GM18951 (cell line): Measurements from ENCODE around the gene KRTAP6-1.

Source experiments
- POLR2A ChIP-seq: IDR thresholded peaks from 4 replicates; pipeline ENCODE4 v1.6.1; 2011; ENCODE audit warnings: mild to moderate bottlenecking; ENCODE audit not compliant: insufficient read length, insufficient read depth; ENCODE audit errors: extremely low read depth
- in situ Hi-C: fragments of 300-500 bp; cut with MboI; formaldehyde crosslinking; loops from one replicate; pipeline ENCODE4 v1.12.0; 2022; ENCODE audit warnings: low sequenced_read_pairs, mixed read lengths, inconsistent platforms; ENCODE audit not compliant: unreplicated experiment

Gene KRTAP6-1

GRCh38 chr21:30605968-30606367 lies 7.8 kb downstream of the KRTAP6-1 start:
- in situ Hi-C loops: no loop called here
- no peak for TF ChIP-seq POLR2A

- in situ Hi-C loops: no loop called here
- no peak for TF ChIP-seq POLR2A
Observed at GRCh38 chr21:30600787-30601186, 12.9 kb downstream of the KRTAP6-1 start, which contains the start of gene KRTAP22-1. Gene KRTAP22-1 (plus strand): TSS chr21:30601087.

- no peak for TF ChIP-seq POLR2A
- in situ Hi-C loops: no loop called here
Observed at GRCh38 chr21:30598802-30599201, 14.9 kb downstream of the KRTAP6-1 start, which contains the start of gene KRTAP6-2. Gene KRTAP6-2 (minus strand): TSS chr21:30598902. CDS start chr21:30598874, 28 bp downstream.

- in situ Hi-C loops: no loop called here
- no peak for TF ChIP-seq POLR2A
Observed at GRCh38 chr21:30592140-30592539, 21.6 kb downstream of the KRTAP6-1 start, which contains the start of gene KRTAP6-3. Gene KRTAP6-3 (plus strand): TSS chr21:30592440. CDS start chr21:30592446, 6 bp downstream.

GRCh38 chr21:30590297-30590696 lies 23.4 kb downstream of the KRTAP6-1 start, which contains the start of gene KRTAP22-2:
Gene KRTAP22-2 (minus strand): TSS chr21:30590397.
- no peak for TF ChIP-seq POLR2A
- in situ Hi-C loops: no loop called here

- no peak for TF ChIP-seq POLR2A
- in situ Hi-C loops: no loop called here
Observed at GRCh38 chr21:30582870-30583269, 30.9 kb downstream of the KRTAP6-1 start.

GRCh38 chr21:30580132-30580531 lies 33.6 kb downstream of the KRTAP6-1 start:
- in situ Hi-C loops: no loop called here
- TF ChIP-seq POLR2A: no peak

- in situ Hi-C loops: no loop called here
- TF ChIP-seq POLR2A: no peak
Observed at GRCh38 chr21:30579346-30579745, 34.4 kb downstream of the KRTAP6-1 start.

GRCh38 chr21:30577766-30578165 lies 36.0 kb downstream of the KRTAP6-1 start:
- no peak for TF ChIP-seq POLR2A
- in situ Hi-C loops: no loop called here

GRCh38 chr21:30567617-30568016 lies 46.1 kb downstream of the KRTAP6-1 start:
- no peak for TF ChIP-seq POLR2A
- in situ Hi-C loops: no loop called here

GRCh38 chr21:30563630-30564029 lies 50.1 kb downstream of the KRTAP6-1 start:
- in situ Hi-C loops: no loop called here
- no peak for TF ChIP-seq POLR2A
